NB4 (cell line): Measurements from ENCODE around the gene PREP.

Source experiments
- DNase-seq: peaks from one replicate; pipeline ENCODE4 v3.0.0; 2010; ENCODE audit warnings: low read depth
- H3K4me3 ChIP-seq: one replicate; pipeline ENCODE4 v1.5.1; 2011; ENCODE audit warnings: mild to moderate bottlenecking, low read depth, low read length, moderate library complexity
- CTCF ChIP-seq: IDR thresholded peaks from one replicate; pipeline ENCODE4 v1.5.1; 2012; ENCODE audit warnings: low read depth, low read length
- MAX ChIP-seq: IDR thresholded peaks from 2 replicates; pipeline ENCODE4 v1.6.1; 2011; ENCODE audit warnings: low read depth, low read length
- MYC ChIP-seq: IDR thresholded peaks from 2 replicates; pipeline ENCODE4 v1.6.1; 2011; ENCODE audit warnings: low read depth, low read length
- POLR2A ChIP-seq: IDR thresholded peaks from 2 replicates; pipeline ENCODE4 v1.6.1; 2011; ENCODE audit warnings: mild to moderate bottlenecking; ENCODE audit not compliant: insufficient read length; ENCODE audit errors: extremely low read depth

PREP gene

GRCh38 chr6:105401247-105402089 lies 1.4 kb downstream of the PREP start:
- TF ChIP-seq MAX (peak; percentile 40; the same call in 1 of the 2 replicates), CTCF (no peak)
- peak overlapping the region; percentile 86 for H3K4me3 ChIP-seq
- peak; percentile 20 for DNase-seq

- peak; percentile 78 for DNase-seq
- H3K4me3 ChIP-seq = peak overlapping the region; percentile 86
- no peak for TF ChIP-seq MYC
- no peak for TF ChIP-seq MAX
- TF ChIP-seq POLR2A = no peak
- no peak for TF ChIP-seq CTCF
Measured at GRCh38 chr6:105400501-105400900, 2.4 kb downstream of the PREP start.

- no peak for TF ChIP-seq MAX
- TF ChIP-seq POLR2A = no peak
- TF ChIP-seq CTCF = no peak
- TF ChIP-seq MYC = no peak
- no peak overlapping the region for H3K4me3 ChIP-seq
- DNase-seq = no peak
Measured at GRCh38 chr6:105398859-105399258, 4.0 kb downstream of the PREP start.

GRCh38 chr6:105397987-105398386 lies 4.9 kb downstream of the PREP start:
- TF ChIP-seq MAX (no peak), POLR2A (no peak), MYC (no peak), CTCF (no peak)
- no peak for DNase-seq
- H3K4me3 ChIP-seq = no peak overlapping the region

- no peak for DNase-seq
- H3K4me3 ChIP-seq = no peak overlapping the region
- TF ChIP-seq CTCF (no peak), MYC (no peak), MAX (no peak), POLR2A (no peak)
Measured at GRCh38 chr6:105391705-105392104, 11.2 kb downstream of the PREP start.
